ENCODE measurements around the gene SOX18.

DNA sequence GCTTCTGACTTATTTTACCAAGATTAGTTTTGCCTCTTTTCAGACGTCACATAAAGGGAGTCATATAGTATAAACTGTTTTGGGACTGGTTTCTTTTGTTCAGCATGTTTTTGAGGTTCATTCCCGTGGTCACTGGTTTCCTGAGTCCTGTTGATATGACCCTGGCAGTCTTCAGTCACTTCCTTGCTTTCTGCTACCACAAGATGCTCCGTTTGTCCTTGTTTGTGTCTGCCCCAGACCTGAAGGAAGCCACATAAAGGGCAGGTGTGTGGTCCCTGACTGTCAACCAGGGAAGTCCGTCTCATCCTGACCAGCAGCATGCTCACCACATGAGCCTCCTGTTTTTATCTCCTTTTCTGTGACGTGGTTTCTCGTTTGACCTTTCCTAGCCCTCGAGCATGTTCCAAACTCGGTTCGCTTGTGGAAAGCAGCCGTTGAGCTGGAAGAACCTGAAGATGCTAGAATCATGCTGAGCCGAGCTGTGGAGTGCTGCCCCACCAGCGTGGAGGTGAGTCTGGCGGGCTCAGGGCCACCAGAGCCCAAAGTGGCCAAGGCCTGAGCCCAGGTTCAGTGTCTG, 39.5 kb downstream of the SOX18 start:
- no peak for TF ChIP-seq POLR2A (IDR thresholded peaks at IDR 0.05)
- TF ChIP-seq, protein P1, sequence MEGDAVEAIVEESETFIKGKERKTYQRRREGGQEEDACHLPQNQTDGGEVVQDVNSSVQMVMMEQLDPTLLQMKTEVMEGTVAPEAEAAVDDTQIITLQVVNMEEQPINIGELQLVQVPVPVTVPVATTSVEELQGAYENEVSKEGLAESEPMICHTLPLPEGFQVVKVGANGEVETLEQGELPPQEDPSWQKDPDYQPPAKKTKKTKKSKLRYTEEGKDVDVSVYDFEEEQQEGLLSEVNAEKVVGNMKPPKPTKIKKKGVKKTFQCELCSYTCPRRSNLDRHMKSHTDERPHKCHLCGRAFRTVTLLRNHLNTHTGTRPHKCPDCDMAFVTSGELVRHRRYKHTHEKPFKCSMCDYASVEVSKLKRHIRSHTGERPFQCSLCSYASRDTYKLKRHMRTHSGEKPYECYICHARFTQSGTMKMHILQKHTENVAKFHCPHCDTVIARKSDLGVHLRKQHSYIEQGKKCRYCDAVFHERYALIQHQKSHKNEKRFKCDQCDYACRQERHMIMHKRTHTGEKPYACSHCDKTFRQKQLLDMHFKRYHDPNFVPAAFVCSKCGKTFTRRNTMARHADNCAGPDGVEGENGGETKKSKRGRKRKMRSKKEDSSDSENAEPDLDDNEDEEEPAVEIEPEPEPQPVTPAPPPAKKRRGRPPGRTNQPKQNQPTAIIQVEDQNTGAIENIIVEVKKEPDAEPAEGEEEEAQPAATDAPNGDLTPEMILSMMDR (IDR thresholded peaks at IDR 0.05), result no peak

Measured in lower leg skin (tissue), 3 donors.